WTC11 (cell line): ENCODE measurements around the gene AREL1. TPM values are rescaled to one million over a fixed set of nuclear protein-coding genes. Genes with fewer than 3 reads are reported as not detected.

Source experiments
- ATAC-seq: fragments of 200-7000 bp; cut with Tn5 transposase; 2 replicates; pipeline ENCODE4 v1.10.0; 2021; ENCODE audit warnings: mild to moderate bottlenecking, moderate library complexity
- Bru-seq: library from RNA; stranded (reverse); fragments of 400-500 nt; gene quantifications from one replicate; lab custom pipeline; 2021; lab: Mats Ljungman, UMichigan
- CTCF ChIA-PET: fragments of 300-600 bp; sonication (Branson Sonifier 250); formaldehyde crosslinking; loops from one replicate; lab custom pipeline; 2021; ENCODE audit warnings: antibody characterized with exemption; lab: Charles Lee
- POLR2A ChIA-PET: fragments of 350-600 bp; sonication (Branson Sonifier 250); formaldehyde crosslinking; loops from one replicate; lab custom pipeline; 2021; ENCODE audit warnings: antibody characterized with exemption; lab: Charles Lee
- DNase-seq: peaks from one replicate; pipeline ENCODE4 v3.0.0; 2021; ENCODE audit warnings: low spot score
- H3K27ac Mint-ChIP-seq: 2 replicates; pipeline ENCODE4 v1.8.0; 2021; ENCODE audit warnings: mixed read lengths
- H3K27me3 Mint-ChIP-seq: 2 replicates; pipeline ENCODE4 v1.8.0; 2021; ENCODE audit warnings: low read depth, mild to moderate bottlenecking, moderate library complexity, mixed read lengths
- H3K36me3 Mint-ChIP-seq: 2 replicates; pipeline ENCODE4 v1.8.0; 2021; ENCODE audit warnings: mixed read lengths
- H3K4me1 Mint-ChIP-seq: 2 replicates; pipeline ENCODE4 v1.8.0; 2022; ENCODE audit warnings: mixed read lengths
- H3K4me3 Mint-ChIP-seq: 2 replicates; pipeline ENCODE4 v1.8.0; 2021; ENCODE audit warnings: mild to moderate bottlenecking, moderate library complexity, mixed read lengths
- H3K9me3 Mint-ChIP-seq: 2 replicates; pipeline ENCODE4 v1.8.0; 2021; ENCODE audit warnings: mixed read lengths
- AR ChIP-seq: fragments of 250-450 bp; sonication (Bioruptor Pico); IDR thresholded peaks from 2 replicates; pipeline ENCODE4 v1.9.0; 2021; ENCODE audit warnings: mild to moderate bottlenecking
- ATF1 ChIP-seq: sonication (generic); formaldehyde crosslinking; IDR thresholded peaks from 2 replicates; pipeline ENCODE4 v1.8.1; 2023; ENCODE audit warnings: mild to moderate bottlenecking, moderate library complexity, missing genetic modification reagents
- ATF6 ChIP-seq: sonication (generic); formaldehyde crosslinking; IDR thresholded peaks from 2 replicates; pipeline ENCODE4 v1.8.1; 2023; ENCODE audit warnings: mild to moderate bottlenecking, missing genetic modification reagents
- CREM ChIP-seq: sonication (generic); formaldehyde crosslinking; IDR thresholded peaks from 2 replicates; pipeline ENCODE4 v1.8.1; 2022; ENCODE audit warnings: mild to moderate bottlenecking, missing genetic modification reagents, moderate library complexity
- ETV6 ChIP-seq: sonication (generic); formaldehyde crosslinking; IDR thresholded peaks from 2 replicates; pipeline ENCODE4 v1.8.1; 2022; ENCODE audit warnings: mild to moderate bottlenecking, missing genetic modification reagents
- FOXK1 ChIP-seq: sonication (generic); formaldehyde crosslinking; IDR thresholded peaks from 2 replicates; pipeline ENCODE4 v1.8.0; 2022; ENCODE audit warnings: mild to moderate bottlenecking, moderate library complexity, missing genetic modification reagents
- FOXP4 ChIP-seq: sonication (generic); formaldehyde crosslinking; IDR thresholded peaks from 2 replicates; pipeline ENCODE4 v1.8.0; 2022; ENCODE audit warnings: mild to moderate bottlenecking, missing genetic modification reagents
- GABPB1 ChIP-seq: sonication (generic); formaldehyde crosslinking; IDR thresholded peaks from 2 replicates; pipeline ENCODE4 v1.8.1; 2023; ENCODE audit warnings: mild to moderate bottlenecking, missing genetic modification reagents
- JAZF1 ChIP-seq: fragments of 250-450 bp; sonication (Bioruptor Pico); IDR thresholded peaks from 2 replicates; pipeline ENCODE4 v1.9.0; 2021; ENCODE audit warnings: moderate library complexity, mild to moderate bottlenecking, inconsistent platforms
- KAT7 ChIP-seq: sonication (generic); formaldehyde crosslinking; IDR thresholded peaks from 2 replicates; pipeline ENCODE4 v1.8.1; 2023; ENCODE audit warnings: missing genetic modification reagents, mild to moderate bottlenecking, borderline replicate concordance
- MAX ChIP-seq: sonication (generic); formaldehyde crosslinking; IDR thresholded peaks from 2 replicates; pipeline ENCODE4 v1.8.0; 2022; ENCODE audit warnings: mild to moderate bottlenecking, missing genetic modification reagents
- MXD4 ChIP-seq: fragments of 250-450 bp; sonication (Bioruptor Pico); IDR thresholded peaks from 2 replicates; pipeline ENCODE4 v1.8.0; 2021; ENCODE audit warnings: mild to moderate bottlenecking, moderate library complexity, borderline replicate concordance
- NFYB ChIP-seq: sonication (generic); formaldehyde crosslinking; conservative IDR thresholded peaks from 2 replicates; pipeline ENCODE4 v1.8.0; 2022; ENCODE audit warnings: low read depth, missing genetic modification reagents
- NR1H2 ChIP-seq: sonication (generic); formaldehyde crosslinking; IDR thresholded peaks from 2 replicates; pipeline ENCODE4 v1.9.0; 2021; ENCODE audit warnings: mild to moderate bottlenecking, moderate library complexity, missing genetic modification reagents
- NR2C2 ChIP-seq: sonication (generic); formaldehyde crosslinking; IDR thresholded peaks from 2 replicates; pipeline ENCODE4 v1.8.0; 2022; ENCODE audit warnings: mild to moderate bottlenecking, missing genetic modification reagents
- NR3C1 ChIP-seq: sonication (generic); formaldehyde crosslinking; conservative IDR thresholded peaks from 2 replicates; pipeline ENCODE4 v1.8.1; 2023; ENCODE audit warnings: low read depth, mild to moderate bottlenecking, missing genetic modification reagents
- RELA ChIP-seq: sonication (generic); formaldehyde crosslinking; IDR thresholded peaks from 2 replicates; pipeline ENCODE4 v1.8.1; 2022; ENCODE audit warnings: missing genetic modification reagents, mild to moderate bottlenecking, borderline replicate concordance
- SMAD3 ChIP-seq: sonication (generic); formaldehyde crosslinking; IDR thresholded peaks from 2 replicates; pipeline ENCODE4 v1.8.0; 2022; ENCODE audit warnings: missing genetic modification reagents, mild to moderate bottlenecking, borderline replicate concordance
- SP1 ChIP-seq: sonication (generic); formaldehyde crosslinking; conservative IDR thresholded peaks from 2 replicates; pipeline ENCODE4 v1.8.1; 2022; ENCODE audit warnings: missing genetic modification reagents
- TEAD1 ChIP-seq: sonication (generic); formaldehyde crosslinking; IDR thresholded peaks from 2 replicates; pipeline ENCODE4 v1.8.0; 2022; ENCODE audit warnings: mild to moderate bottlenecking, missing genetic modification reagents
- ZBTB21 ChIP-seq: sonication (generic); formaldehyde crosslinking; IDR thresholded peaks from 2 replicates; pipeline ENCODE4 v1.8.1; 2023; ENCODE audit warnings: mild to moderate bottlenecking, missing genetic modification reagents, borderline replicate concordance
- long read RNA-seq, 3 experiments: library from RNA in 1 of 3; library from capped mRNA in 1 of 3; library from polyadenylated mRNA in 1 of 3; unstranded in 2 of 3; stranded (forward) in 1 of 3; transcript quantifications; one replicate each; pipeline ENCODE4 v2.0.0, GENCODE V29; 2021
- total RNA-seq: library from RNA; stranded (reverse); gene quantifications from 3 replicates; pipeline ENCODE4 v1.2.3, GENCODE V29; 2021

AREL1 gene
- total RNA-seq, result 32.4 to 37.0 TPM (median 32.7 TPM) in 3 replicates
- percentile 76 among the genes with signal in this experiment for Bru-seq, nascent RNA
- long read RNA-seq, experiment 1, full-length matches to known transcripts, result 36 of 87 reads
- long read RNA-seq, experiment 1, partial matches to known transcripts, result 23 of 87 reads
- long read RNA-seq, experiment 1, other reads (novel, unspliced or antisense), result 28 of 87 reads
- long read RNA-seq, experiment 2, full-length matches to known transcripts, result 6 of 37 reads
- long read RNA-seq, experiment 2, partial matches to known transcripts, result 7 of 37 reads
- long read RNA-seq, experiment 2, other reads (novel, unspliced or antisense), result 24 of 37 reads
- long read RNA-seq, experiment 3, full-length matches to known transcripts, result 1 of 1 reads
- long read RNA-seq, experiment 3, partial matches to known transcripts, result 0 of 1 reads
- long read RNA-seq, experiment 3, other reads (novel, unspliced or antisense), result 0 of 1 reads

- Mint-ChIP-seq H3K9me3 (no peaks in the 10 kb centered on the region), H3K27ac (peak within 1 kb of the TSS; percentile 98), H3K36me3 (peaks cover 17% of the 10 kb centered on the region), H3K27me3 (no peaks in the 10 kb centered on the region), H3K4me1 (peaks cover 15% of the 10 kb centered on the region), H3K4me3 (peak within 1 kb of the TSS; percentile 98)
- ChIA-PET CTCF (no interaction called here), POLR2A (no interaction called here)
- peak; percentile 89 for TF ChIP-seq NR2C2 (CRISPR knock-in tag)
- no peak for TF ChIP-seq NFYB
- TF ChIP-seq FOXK1, result peak; percentile 98
- peak; percentile 48; the same call in 1 of the 2 replicates for TF ChIP-seq ETV6 (CRISPR knock-in tag)
- peak; percentile 98 for TF ChIP-seq CREM
- TF ChIP-seq RELA (CRISPR knock-in tag), result peak; percentile 65; the same call in 1 of the 2 replicates
- TF ChIP-seq KAT7, result 0 out of 2 replicates have a peak, but pooled peaks have one; percentile 40
- TF ChIP-seq FOXP4, result no peak
- TF ChIP-seq MAX (CRISPR knock-in tag), result peak; percentile 38; the same call in 1 of the 2 replicates
- no peak for TF ChIP-seq NR3C1 (CRISPR knock-in tag)
- no peak for TF ChIP-seq ATF1
- no peak for TF ChIP-seq NR1H2 (CRISPR knock-in tag)
- peak; percentile 87; the same call in 1 of the 2 replicates for TF ChIP-seq GABPB1 (CRISPR knock-in tag)
- no peak for TF ChIP-seq JAZF1 (CRISPR knock-in tag)
- TF ChIP-seq TEAD1 (CRISPR knock-in tag), result no peak
- TF ChIP-seq SMAD3, result no peak
- TF ChIP-seq ATF6, result no peak
- no peak for TF ChIP-seq AR
- no peak for TF ChIP-seq MXD4 (CRISPR knock-in tag)
- TF ChIP-seq ZBTB21 (CRISPR knock-in tag), result peak; percentile 84; the same call in 1 of the 2 replicates
- TF ChIP-seq SP1 (CRISPR knock-in tag), result peak; percentile 54
- peak; percentile 95 for ATAC-seq
- DNase-seq, result peak; percentile 79
Measured at GRCh38 chr14:74712499-74713394, at the start of gene AREL1, which contains the start of gene FCF1. Gene AREL1, minus strand, starts transcription at chr14:74713080. Its CDS starts 27,465 bp downstream, at chr14:74685615. Gene FCF1, plus strand, starts transcription at chr14:74713144. Its CDS starts 54 bp downstream, at chr14:74713198.
